ENCODE measurements around the gene MED1. TPM values are rescaled to one million over a fixed set of nuclear protein-coding genes. Genes with fewer than 3 reads are reported as not detected.
"Not testable (repeated sequence)": the region's sequence is repeated elsewhere in the genome, so short reads cannot be mapped to it uniquely, and the experiment has no call there.

MED1 gene, protein sequence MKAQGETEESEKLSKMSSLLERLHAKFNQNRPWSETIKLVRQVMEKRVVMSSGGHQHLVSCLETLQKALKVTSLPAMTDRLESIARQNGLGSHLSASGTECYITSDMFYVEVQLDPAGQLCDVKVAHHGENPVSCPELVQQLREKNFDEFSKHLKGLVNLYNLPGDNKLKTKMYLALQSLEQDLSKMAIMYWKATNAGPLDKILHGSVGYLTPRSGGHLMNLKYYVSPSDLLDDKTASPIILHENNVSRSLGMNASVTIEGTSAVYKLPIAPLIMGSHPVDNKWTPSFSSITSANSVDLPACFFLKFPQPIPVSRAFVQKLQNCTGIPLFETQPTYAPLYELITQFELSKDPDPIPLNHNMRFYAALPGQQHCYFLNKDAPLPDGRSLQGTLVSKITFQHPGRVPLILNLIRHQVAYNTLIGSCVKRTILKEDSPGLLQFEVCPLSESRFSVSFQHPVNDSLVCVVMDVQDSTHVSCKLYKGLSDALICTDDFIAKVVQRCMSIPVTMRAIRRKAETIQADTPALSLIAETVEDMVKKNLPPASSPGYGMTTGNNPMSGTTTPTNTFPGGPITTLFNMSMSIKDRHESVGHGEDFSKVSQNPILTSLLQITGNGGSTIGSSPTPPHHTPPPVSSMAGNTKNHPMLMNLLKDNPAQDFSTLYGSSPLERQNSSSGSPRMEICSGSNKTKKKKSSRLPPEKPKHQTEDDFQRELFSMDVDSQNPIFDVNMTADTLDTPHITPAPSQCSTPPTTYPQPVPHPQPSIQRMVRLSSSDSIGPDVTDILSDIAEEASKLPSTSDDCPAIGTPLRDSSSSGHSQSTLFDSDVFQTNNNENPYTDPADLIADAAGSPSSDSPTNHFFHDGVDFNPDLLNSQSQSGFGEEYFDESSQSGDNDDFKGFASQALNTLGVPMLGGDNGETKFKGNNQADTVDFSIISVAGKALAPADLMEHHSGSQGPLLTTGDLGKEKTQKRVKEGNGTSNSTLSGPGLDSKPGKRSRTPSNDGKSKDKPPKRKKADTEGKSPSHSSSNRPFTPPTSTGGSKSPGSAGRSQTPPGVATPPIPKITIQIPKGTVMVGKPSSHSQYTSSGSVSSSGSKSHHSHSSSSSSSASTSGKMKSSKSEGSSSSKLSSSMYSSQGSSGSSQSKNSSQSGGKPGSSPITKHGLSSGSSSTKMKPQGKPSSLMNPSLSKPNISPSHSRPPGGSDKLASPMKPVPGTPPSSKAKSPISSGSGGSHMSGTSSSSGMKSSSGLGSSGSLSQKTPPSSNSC (N-terminal part only)
- polyA plus RNA-seq (2012; ENCODE audit: insufficient read depth, insufficient read length, low read depth): 48.9 TPM

- peaks cover 7% of the 10 kb centered on the region; the same call in 1 of the 2 replicates for H3K4me1 ChIP-seq
- H3K27me3 ChIP-seq: no peaks in the 10 kb centered on the region
- H3K9me3 ChIP-seq: no peaks in the 10 kb centered on the region; the same call in 1 of the 2 replicates
- H3K36me3 ChIP-seq: peaks cover 19% of the 10 kb centered on the region
- peak; percentile 96 for DNase-seq
- TF ChIP-seq, protein P1, sequence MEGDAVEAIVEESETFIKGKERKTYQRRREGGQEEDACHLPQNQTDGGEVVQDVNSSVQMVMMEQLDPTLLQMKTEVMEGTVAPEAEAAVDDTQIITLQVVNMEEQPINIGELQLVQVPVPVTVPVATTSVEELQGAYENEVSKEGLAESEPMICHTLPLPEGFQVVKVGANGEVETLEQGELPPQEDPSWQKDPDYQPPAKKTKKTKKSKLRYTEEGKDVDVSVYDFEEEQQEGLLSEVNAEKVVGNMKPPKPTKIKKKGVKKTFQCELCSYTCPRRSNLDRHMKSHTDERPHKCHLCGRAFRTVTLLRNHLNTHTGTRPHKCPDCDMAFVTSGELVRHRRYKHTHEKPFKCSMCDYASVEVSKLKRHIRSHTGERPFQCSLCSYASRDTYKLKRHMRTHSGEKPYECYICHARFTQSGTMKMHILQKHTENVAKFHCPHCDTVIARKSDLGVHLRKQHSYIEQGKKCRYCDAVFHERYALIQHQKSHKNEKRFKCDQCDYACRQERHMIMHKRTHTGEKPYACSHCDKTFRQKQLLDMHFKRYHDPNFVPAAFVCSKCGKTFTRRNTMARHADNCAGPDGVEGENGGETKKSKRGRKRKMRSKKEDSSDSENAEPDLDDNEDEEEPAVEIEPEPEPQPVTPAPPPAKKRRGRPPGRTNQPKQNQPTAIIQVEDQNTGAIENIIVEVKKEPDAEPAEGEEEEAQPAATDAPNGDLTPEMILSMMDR (IDR thresholded peaks at IDR 0.05; ENCODE audit: low read depth, low read length): no peak
- H3K4me3 ChIP-seq (ENCODE audit: low read depth, low read length): peak within 1 kb of the TSS; percentile 100
Observed at GRCh38 chr17:39450847-39451581, at the start of gene MED1. TSS of gene MED1 (minus strand) at chr17:39451263. CDS start at chr17:39451062, 201 bp downstream.

DNA sequence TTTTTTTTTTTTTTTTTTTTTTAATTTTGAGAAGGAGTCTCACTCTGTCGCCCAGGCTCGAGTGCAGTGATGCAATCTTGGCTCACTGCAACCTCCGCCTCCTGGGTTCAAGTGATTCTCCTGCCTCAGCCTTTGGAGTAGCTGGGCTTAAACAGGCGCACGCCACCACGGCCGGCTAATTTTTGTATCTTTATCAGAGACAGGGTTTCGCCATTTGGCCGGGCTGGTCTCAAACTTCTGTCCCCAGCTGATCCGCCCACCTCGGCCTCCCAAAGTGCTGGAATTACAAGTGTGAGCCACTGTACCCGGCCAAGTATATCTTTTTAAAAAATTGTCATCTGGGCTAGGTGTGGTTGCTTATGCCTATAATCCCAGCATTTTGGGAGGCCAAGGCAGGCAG is 45.9 kb upstream of the MED1 start:
- not testable (repeated sequence) for DNase-seq; H3K27me3 ChIP-seq; H3K9me3 ChIP-seq; H3K4me3 ChIP-seq (ENCODE audit: low read depth, low read length); H3K4me1 ChIP-seq
- peaks cover 66% of the 10 kb centered on the region for H3K36me3 ChIP-seq

DNA sequence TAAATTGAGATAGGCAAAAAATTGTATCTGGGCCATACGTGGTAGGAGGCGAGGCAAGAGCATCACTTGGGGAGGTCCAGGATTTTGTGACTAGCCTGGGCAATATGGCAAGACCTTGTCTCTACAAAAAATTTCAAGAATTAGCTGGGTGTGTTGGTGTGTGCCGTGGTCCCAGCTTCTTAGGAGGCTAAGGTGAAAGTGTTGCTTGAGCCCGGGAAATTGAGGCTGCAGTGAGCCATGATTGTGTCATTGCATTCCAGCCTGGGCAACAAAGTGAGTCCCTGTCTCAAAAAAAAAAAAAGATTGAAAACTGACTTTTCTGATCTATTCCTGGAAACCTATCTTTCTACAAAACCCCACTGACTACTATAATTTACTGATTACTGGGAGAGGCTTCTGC is 36.9 kb upstream of the MED1 start:
- Histone ChIP-seq H3K4me3 (ENCODE audit: low read depth, low read length) (no peak overlapping the region), H3K9me3 (no peaks in the 10 kb centered on the region), H3K27me3 (no peaks in the 10 kb centered on the region), H3K4me1 (no peaks in the 10 kb centered on the region), H3K36me3 (peaks cover 24% of the 10 kb centered on the region)
- no peak for DNase-seq
- TF ChIP-seq, protein P1 (IDR thresholded peaks at IDR 0.05; ENCODE audit: low read depth, low read length): no peak

- H3K27me3 ChIP-seq: not testable (repeated sequence)
Observed at GRCh38 chr17:39487490-39487889, 36.4 kb upstream of the MED1 start.

DNA sequence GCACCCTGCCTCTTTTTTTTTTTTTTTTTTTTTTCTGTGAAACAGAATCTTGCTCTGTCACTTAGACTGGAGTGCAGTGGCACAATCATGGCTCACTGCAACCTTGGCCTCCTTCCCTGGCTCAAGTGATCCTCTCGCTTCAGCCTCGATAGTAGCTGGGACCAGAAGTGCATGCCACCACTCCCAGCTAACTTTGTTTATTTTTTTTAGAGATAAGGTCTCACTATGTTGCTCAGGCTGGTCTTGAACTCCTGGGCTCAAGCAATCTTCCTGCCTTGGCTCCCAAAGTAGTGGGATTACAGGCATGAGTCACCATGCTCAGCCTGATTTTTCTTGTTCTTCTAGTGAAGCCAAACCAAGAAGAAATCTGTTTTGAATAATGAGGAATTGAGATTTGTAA is 35.2 kb upstream of the MED1 start:
- Histone ChIP-seq H3K4me3 (ENCODE audit: low read depth, low read length) (no peak overlapping the region), H3K9me3 (no peaks in the 10 kb centered on the region), H3K27me3 (no peaks in the 10 kb centered on the region), H3K4me1 (no peaks in the 10 kb centered on the region), H3K36me3 (peaks cover 15% of the 10 kb centered on the region)
- DNase-seq: no peak
- TF ChIP-seq, protein P1 (IDR thresholded peaks at IDR 0.05; ENCODE audit: low read depth, low read length): no peak

More at GRCh38 chr17:39487490-39487889, 36.4 kb upstream of the MED1 start:
- not testable (repeated sequence) for H3K9me3 ChIP-seq; DNase-seq; H3K4me1 ChIP-seq; H3K4me3 ChIP-seq (ENCODE audit: low read depth, low read length)
- peaks cover 20% of the 10 kb centered on the region for H3K36me3 ChIP-seq

GRCh38 chr17:39485555-39485954 is 34.5 kb upstream of the MED1 start:
- Histone ChIP-seq H3K27me3 (no peaks in the 10 kb centered on the region), H3K36me3 (peaks cover 8% of the 10 kb centered on the region), H3K4me3 (ENCODE audit: low read depth, low read length) (no peak overlapping the region), H3K9me3 (no peaks in the 10 kb centered on the region), H3K4me1 (no peaks in the 10 kb centered on the region)
- TF ChIP-seq, protein P1 (IDR thresholded peaks at IDR 0.05; ENCODE audit: low read depth, low read length): no peak
- DNase-seq: no peak
